Tongue (tissue), 3 donors: Measurements from ENCODE around the gene LRFN3. TPM values are rescaled to one million over a fixed set of nuclear protein-coding genes. Genes with fewer than 3 reads are reported as not detected.
"Not testable (repeated sequence)": the region's sequence is repeated elsewhere in the genome, so short reads cannot be mapped to it uniquely, and the experiment has no call there.

Experiments
- DNase-seq: peaks from one replicate; pipeline ENCODE4 v3.0.0-alpha.2; 2015
- small RNA-seq: library from RNA; depleted of rRNA; stranded (forward); fragments of <200 nt; gene quantifications from one replicate; pipeline ENCODE3, GENCODE V24; 2014; ENCODE audit warnings: low replicate concordance
- total RNA-seq: library from RNA; depleted of rRNA; stranded (reverse); fragments of >200 nt; gene quantifications from one replicate; pipeline ENCODE4 v1.2.3, GENCODE V29; 2014

Gene LRFN3
- total RNA-seq, 1 donor from 2014 or later = 3.0 TPM

- no peak for DNase-seq
Observed at GRCh38 chr19:35977446-35978222, 41.5 kb downstream of the LRFN3 start.

DNA sequence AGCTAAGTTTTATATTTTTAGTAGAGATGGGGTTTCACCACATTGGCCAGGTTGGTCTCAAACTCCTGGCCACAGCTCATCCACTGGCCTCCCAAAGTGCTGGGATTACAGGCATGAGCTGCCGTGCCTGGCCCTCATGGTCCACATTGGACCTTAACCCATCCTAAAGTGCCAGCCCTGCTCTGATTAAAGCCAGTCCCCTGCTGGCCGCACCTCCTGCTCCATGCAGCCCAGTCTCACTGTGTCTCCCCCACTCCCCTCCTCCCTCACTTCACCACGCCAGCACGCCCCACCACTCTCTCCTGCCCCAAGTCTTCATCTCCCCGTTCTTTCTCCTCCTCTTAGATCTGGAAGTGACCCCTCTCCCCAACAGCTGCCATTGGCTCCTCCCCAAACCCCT lies 42.1 kb downstream of the LRFN3 start:
- DNase-seq = no peak

- no peak for DNase-seq
Observed at GRCh38 chr19:35978832-35979365, 42.7 kb downstream of the LRFN3 start.

DNA sequence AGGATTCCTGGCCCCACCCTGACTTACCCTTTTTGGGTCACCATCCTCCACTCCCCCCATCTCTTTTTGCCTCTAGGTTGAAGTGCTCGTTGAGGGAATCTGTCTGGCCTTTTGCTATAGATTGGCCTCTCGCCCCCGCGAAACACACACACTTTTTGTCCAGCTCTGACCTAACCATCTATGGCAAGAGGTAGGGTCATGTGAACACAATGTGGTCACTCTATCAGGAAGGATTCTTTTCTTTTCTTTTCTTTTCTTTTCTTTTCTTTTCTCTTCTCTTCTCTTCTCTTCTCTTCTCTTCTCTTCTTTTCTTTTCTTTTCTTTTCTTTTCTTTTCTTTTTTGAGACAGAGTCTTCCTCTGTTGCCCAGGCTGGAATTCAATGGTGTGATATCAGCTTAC lies 44.8 kb downstream of the LRFN3 start:
- not testable (repeated sequence) for DNase-seq

DNA sequence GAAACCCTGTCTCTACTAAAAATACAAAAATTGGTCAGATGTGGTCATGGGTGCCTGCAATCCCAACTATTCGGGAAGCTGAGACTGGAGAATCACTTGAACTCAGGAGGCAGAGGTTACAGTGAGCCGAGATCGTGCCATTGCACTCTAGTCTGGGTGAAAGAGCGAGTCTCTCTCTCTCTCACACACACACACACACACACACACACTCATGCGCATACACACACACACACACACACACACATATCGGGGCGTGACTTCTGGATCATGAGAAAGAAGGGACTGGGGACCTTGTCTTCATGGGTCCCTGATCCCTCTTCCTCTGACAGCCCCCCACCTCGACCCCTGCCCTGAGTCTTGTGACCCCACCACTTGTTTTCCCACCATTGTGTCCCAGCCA lies 47.0 kb downstream of the LRFN3 start:
- DNase-seq = no peak

DNA sequence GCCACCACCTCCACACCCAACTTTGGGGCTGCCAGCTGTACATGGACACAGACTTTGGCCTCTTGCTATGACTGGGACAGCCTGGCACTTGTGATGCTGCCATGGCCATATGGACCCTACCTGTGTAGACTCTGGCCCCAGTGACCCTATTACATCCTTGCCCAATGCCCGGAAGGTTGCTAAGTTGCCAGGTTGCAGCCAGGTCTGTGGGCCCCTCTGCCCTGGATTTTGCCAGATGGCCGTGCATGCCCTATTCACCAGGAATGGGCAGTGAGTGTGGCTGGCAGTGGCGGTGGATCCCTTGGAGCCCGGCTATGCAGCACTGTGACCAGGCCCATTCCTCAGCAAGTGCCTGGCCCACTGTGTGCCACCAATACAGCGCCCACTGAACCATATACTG lies 49.9 kb downstream of the LRFN3 start:
- no peak for DNase-seq

DNA sequence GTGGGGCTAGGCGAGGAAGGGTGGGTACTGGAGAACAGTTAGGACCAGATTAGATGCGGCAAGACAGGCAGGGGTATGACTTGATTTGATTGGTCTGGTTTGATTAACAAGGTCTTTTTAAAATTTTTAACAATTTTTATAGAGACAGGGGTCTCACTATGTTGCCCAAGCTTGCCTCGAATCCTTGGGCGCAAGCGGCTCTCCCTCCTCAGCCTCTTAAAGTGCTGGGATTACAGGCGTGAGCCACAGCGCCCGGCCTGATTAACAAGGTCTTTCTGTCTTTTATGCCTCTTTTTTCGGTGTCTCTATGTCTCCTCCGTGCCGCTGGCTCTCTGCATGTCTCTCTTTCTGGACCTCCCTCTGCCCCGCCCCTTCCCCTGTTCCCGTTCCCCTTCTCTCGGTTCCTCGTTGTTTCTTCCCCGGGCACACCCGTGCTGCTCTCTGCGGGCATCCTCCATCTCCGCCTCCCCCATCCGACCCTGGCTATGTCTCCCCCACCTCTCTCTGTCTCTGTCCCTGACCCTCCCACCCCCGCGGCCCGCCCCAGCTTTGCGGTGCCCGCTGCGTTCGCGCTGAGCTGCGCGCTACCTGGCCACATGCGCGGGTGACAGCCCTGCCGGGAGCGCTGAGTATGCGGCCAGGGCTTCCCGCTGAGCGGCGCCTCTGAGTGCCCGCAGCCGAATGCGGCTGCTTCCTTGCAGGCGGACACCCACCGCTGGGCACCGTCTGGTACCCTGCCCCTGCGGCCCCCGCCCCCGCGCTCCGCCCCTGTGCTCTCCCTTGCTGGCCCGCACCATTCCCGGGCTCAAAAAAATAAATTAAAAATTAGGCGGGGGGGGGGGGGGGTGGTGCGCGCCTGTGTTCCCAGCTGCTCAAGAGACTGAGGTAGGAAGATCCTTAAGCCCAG lies 50.7 kb downstream of the LRFN3 start:
- no peak for DNase-seq

DNA sequence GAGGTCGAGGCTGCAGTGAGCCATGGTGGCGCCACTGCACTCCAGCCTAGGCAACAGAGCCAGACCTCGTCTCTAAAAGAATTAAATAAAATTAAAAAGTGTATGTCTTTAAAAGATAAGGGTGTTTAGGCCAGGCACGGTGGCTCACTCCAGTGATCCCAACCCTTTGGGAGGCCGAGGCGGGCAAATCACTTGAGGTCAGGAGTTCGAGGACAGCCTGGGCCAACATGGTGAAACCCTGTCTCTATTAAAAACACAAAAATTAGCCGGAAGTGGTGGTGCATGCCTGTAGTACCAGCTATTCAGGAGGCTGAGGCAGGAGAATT lies 51.4 kb downstream of the LRFN3 start:
- no peak for DNase-seq

DNA sequence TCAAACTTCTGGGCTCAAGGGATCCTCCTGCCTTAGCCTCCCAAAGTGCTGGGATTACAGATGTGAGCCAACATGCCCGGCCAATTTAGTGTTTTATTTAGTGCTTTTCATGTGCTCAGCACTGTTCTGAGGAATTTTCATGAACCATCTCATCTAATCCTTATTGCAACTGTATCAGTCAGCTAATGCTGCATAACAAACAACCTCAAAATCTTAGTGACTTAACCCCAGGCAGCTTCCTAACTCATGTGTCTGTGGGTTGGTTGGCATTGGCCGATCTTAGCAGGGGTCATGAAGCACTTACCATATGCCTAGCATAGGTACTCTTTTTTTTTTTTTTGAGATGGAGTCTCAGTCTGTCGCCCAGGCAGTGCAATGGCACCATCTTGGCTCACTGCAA lies 52.6 kb downstream of the LRFN3 start:
- no peak for DNase-seq

DNA sequence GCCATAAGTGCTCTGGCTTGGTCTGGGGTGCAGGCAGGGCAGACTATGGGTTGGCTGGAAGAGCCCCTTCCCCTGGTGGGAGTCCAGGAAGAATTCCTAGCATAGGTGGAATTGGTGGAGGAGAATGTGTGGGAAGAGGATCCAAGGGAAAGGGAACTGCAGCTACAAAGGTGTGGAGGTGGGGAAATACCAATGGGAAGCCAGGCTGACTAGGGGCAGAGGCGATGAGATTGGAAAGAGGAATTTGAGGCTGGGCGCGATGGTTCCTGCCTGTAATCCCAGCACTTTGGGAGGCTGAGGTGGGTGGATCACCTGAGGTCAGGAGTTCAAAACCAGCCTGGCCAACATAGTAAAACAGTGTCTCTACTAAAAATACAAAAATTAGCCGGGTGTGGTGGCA lies 54.0 kb downstream of the LRFN3 start:
- no peak for DNase-seq

GRCh38 chr19:35990771-35991730 lies 54.9 kb downstream of the LRFN3 start:
- no peak for DNase-seq

DNA sequence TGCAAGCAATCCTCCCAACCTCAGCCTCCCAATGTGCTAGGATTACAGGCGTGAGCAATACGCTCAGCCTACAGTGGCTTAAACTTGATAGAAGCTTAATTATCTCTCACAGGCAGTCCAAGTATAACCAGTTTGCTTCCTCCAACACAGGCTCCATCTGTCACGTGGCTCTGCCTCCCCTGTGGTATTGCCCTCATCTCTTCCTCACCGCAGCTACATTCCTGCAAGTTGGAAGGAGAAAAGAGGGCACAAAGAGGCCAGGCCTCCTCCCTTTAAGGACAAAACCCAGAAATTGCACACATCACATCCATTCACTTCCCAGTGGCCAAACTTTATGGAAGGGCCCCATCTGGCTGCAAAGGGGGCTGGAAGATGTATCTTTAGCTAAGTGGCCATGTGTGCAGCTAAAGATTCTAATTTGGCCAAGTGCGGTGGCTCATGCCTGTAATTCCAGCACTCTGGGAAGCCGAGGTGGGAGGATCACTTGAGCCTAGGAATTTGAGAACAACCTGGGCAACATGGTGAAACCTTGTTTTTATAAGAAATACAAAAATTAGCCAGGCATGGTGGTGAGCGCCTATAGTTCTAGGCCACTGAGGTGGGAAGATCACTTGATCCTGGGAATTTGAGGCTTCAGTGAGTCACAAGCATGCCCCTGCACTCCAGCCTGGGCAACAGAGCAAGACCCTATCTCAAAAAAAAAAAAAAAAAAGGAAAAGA lies 55.7 kb downstream of the LRFN3 start:
- DNase-seq = no peak

DNA sequence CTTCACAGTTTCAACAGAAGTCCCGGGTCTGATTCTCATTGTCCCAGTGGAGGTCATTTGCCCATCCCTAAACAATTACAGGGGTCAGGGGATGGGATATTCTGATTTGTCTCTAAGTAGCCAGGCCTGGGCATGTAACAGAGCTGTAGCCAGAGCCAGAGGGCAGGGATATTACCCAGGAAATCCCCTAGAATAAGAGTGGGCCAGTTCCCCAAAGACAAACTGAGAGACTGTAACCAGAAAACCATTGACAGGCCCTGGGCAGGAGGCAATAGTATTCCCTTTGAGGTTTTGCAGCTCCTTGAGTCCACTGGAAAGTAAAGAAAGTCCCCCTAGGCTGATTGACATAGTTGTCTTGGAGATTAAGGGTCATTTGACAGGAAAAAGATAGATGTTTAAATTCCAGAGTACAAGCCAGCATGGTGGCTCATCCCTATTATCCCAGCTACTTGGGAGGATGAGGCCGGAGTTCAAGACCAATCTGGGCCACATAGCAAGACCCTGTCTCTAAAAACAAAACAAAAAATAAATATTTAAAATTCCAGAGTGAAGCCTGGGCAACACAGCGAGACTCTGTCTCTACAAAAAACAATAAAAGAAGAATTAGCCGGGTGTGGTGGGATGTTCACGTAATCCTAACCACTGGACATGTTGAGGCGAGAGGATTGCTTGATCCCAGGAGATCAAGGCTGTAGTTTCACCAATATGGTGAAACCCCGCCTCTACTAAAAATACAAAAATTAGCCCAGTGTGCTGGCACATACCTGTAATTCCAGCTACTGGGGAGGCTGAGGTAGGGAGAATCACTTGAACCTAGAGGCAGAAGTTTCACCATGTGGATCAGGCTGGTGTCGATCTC lies 57.0 kb downstream of the LRFN3 start:
- no peak for DNase-seq

DNA sequence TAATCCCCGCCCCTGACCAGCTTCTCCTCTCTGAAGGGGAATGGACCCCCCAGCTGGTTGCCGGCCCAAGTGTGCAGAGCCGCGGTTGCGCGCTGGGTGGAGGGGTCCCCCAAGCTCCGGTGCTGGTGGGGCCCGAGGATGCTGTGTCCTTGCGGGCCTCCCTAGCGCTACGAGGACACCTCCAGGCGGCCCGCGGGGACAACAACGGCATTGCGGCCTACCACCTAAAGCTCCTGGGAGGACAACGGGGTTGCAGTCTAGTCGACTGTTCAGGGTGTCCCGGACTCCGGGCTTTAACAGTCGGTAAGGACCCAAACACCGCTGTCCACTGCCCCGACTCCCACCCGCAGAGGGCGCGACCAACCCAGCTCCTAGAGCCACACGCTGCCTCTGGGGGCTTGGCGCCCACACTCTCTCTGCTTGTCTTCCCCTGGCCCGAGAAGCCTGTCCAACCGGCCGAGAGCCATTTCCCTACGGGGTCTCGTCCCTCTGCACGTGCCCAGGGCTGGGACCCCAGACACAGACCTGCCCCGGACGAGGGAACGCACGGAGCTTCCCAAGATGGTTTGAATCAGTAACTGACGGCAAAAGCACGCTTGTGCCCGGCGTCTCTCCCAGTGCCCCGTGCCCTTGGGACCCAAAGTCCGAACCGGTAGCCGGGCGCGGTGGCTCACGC lies 57.9 kb downstream of the LRFN3 start:
- DNase-seq = no peak

Small RNA genes lying within 50 kb of the gene (small RNA-seq; reads per million reads assigned to genes)
- not detected for gene AF038458.1

Other genes with a start within 250 kb of the LRFN3 start
- gene ZBTB32, start 231.8 kb upstream of the LRFN3 start, total RNA-seq = not detected
- gene KMT2B, start 218.4 kb upstream of the LRFN3 start, total RNA-seq = 13.1 TPM
- gene IGFLR1, start 193.9 kb upstream of the LRFN3 start, total RNA-seq = 2.3 TPM
- 11.3 TPM for gene U2AF1L4, start 191.0 kb upstream of the LRFN3 start, total RNA-seq
- gene PSENEN, start 190.7 kb upstream of the LRFN3 start, total RNA-seq = 4.2 TPM
- gene LIN37, start 187.8 kb upstream of the LRFN3 start, total RNA-seq = 6.7 TPM
- 152 TPM for gene HSPB6, start 179.3 kb upstream of the LRFN3 start, total RNA-seq
- gene PROSER3, start 178.2 kb upstream of the LRFN3 start, total RNA-seq = 4.4 TPM
- gene ARHGAP33, start 160.8 kb upstream of the LRFN3 start, total RNA-seq = 26.3 TPM
- not detected for gene PRODH2, start 123.5 kb upstream of the LRFN3 start, total RNA-seq
- not detected for gene NPHS1, start 83.9 kb upstream of the LRFN3 start, total RNA-seq
- 0.51 TPM for gene KIRREL2, start 79.5 kb upstream of the LRFN3 start, total RNA-seq
- 6.3 TPM for gene APLP1, start 67.8 kb upstream of the LRFN3 start, total RNA-seq
- gene NFKBID, start 35.8 kb upstream of the LRFN3 start, total RNA-seq = 2.5 TPM
- not detected for gene HCST, start 33.8 kb upstream of the LRFN3 start, total RNA-seq
- 3.6 TPM for gene TYROBP, start 28.1 kb upstream of the LRFN3 start, total RNA-seq
- 20.8 TPM for gene SDHAF1, start 58.8 kb downstream of the LRFN3 start, total RNA-seq
- gene SYNE4, start 72.4 kb downstream of the LRFN3 start, total RNA-seq = 1.9 TPM
- gene ALKBH6, start 77.8 kb downstream of the LRFN3 start, total RNA-seq = 10.1 TPM
- 5.7 TPM for gene CLIP3, start 96.5 kb downstream of the LRFN3 start, total RNA-seq
- gene THAP8, start 117.9 kb downstream of the LRFN3 start, total RNA-seq = 6.7 TPM
- 4.3 TPM for gene WDR62, start 118.5 kb downstream of the LRFN3 start, total RNA-seq
- gene OVOL3, start 174.8 kb downstream of the LRFN3 start, total RNA-seq = not detected
- 35.9 TPM for gene POLR2I, start 178.5 kb downstream of the LRFN3 start, total RNA-seq
- gene TBCB, start 179.1 kb downstream of the LRFN3 start, total RNA-seq = 139 TPM
- 217 TPM for gene CAPNS1, start 203.7 kb downstream of the LRFN3 start, total RNA-seq
- 39.5 TPM for gene COX7A1, start 216.1 kb downstream of the LRFN3 start, total RNA-seq